ENCODE data around the gene ICAM5. TPM values are rescaled to one million over a fixed set of nuclear protein-coding genes. Genes with fewer than 3 reads are reported as not detected.
A peak's percentile ranks its signal among the peaks of the same experiment; 100 is the strongest.

ICAM5 gene
- total RNA-seq, 1 experiment from 2014 or later, result 53.9 TPM

- DNase-seq (ENCODE audit: low read depth, low spot score) (no peak), ATAC-seq (peak; percentile 0; the same call in 1 of the 2 replicates)
- ChIA-PET RAD21 (ENCODE audit: low non-redundant PET in 1 of 2, low total read pairs in 2 of 2, uncharacterized antibody in 2 of 2, unreplicated experiment in 2 of 2) (no interaction called here), CTCF (interaction anchor here (0.6 to 1.0 kb wide), 5 partner anchors 33 to 126 kb away, joined by 3 to 4 read pairs (median 3); no protein-coding TSS in a partner anchor), POLR2A (interaction anchor here (0.6 to 0.7 kb wide), 2 partner anchors 42 to 43 kb away, joined by 3 to 4 read pairs; partner anchors contain the start of gene RAVER1)
- intact Hi-C loops (cut with micrococcal nuclease), result no loop called here
- Histone ChIP-seq H3K4me3 (replicated peaks in 1 of 2; ENCODE audit: low read depth in 1 of 2, low read length in 2 of 2) (peak overlapping the region; percentile 77 to 91), H3K9me3 (ENCODE audit: control insufficient read depth in 1 of 2, insufficient read depth in 1 of 2, low read depth in 1 of 2, low read length in 2 of 2) (no peaks in the 10 kb centered on the region), H4K20me1 (ENCODE audit: insufficient read depth) (no peaks in the 10 kb centered on the region), H3K36me3 (ENCODE audit: control insufficient read depth in 1 of 2, insufficient read depth in 2 of 2, low read length in 2 of 2) (peaks cover 2 to 23% of the 10 kb centered on the region in 2 experiments; a peak in 2 of 4 replicates), H3K4me1 (ENCODE audit: control insufficient read depth in 1 of 2, insufficient read depth in 2 of 2, low read length in 2 of 2) (peaks cover 13 to 49% of the 10 kb centered on the region in 2 experiments), H3K79me2 (ENCODE audit: insufficient read depth, low read length) (peaks cover 16% of the 10 kb centered on the region; the same call in 1 of the 2 replicates), H3K9ac (ENCODE audit: low read length) (peak overlapping the region; percentile 94), H3K4me2 (ENCODE audit: low read length) (peak overlapping the region; percentile 100), H3K27me3 (ENCODE audit: insufficient read depth, low read length) (no peaks in the 10 kb centered on the region), H2AFZ (ENCODE audit: low read depth, low read length, poor library complexity, severe bottlenecking) (no peak overlapping the region), H3K9me2 (ENCODE audit: insufficient read depth) (no peaks in the 10 kb centered on the region), H3K27ac (ENCODE audit: low read depth, low read length) (peak overlapping the region; percentile 76)
- BruUV-seq (replicated peaks), result TSS peak; percentile 31
- TF ChIP-seq ELF1 (IDR thresholded peaks at IDR 0.05; ENCODE audit: borderline replicate concordance, low read depth) (no peak), ZNF274 (IDR thresholded peaks at IDR 0.05; ENCODE audit: low read depth, low read length) (no peak), RAD21 (IDR thresholded peaks at IDR 0.05; ENCODE audit: low read depth) (no peak), SP1 (IDR thresholded peaks at IDR 0.05; ENCODE audit: low read depth) (no peak), SRF (IDR thresholded peaks at IDR 0.05; ENCODE audit: low read depth) (no peak), CBX3 (IDR thresholded peaks at IDR 0.05; ENCODE audit: low read depth) (no peak)
- TF ChIP-seq, protein P1, sequence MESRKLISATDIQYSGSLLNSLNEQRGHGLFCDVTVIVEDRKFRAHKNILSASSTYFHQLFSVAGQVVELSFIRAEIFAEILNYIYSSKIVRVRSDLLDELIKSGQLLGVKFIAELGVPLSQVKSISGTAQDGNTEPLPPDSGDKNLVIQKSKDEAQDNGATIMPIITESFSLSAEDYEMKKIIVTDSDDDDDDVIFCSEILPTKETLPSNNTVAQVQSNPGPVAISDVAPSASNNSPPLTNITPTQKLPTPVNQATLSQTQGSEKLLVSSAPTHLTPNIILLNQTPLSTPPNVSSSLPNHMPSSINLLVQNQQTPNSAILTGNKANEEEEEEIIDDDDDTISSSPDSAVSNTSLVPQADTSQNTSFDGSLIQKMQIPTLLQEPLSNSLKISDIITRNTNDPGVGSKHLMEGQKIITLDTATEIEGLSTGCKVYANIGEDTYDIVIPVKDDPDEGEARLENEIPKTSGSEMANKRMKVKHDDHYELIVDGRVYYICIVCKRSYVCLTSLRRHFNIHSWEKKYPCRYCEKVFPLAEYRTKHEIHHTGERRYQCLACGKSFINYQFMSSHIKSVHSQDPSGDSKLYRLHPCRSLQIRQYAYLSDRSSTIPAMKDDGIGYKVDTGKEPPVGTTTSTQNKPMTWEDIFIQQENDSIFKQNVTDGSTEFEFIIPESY (IDR thresholded peaks at IDR 0.05; ENCODE audit: extremely low read depth, insufficient replicate concordance, low read length), result no peak
These were observed 1.9 kb downstream of the ICAM5 start for GRCh38 chr19:10291554-10292205.

Measured in HCT116 (cell line).